Astrocyte of the spinal cord (primary cell): ENCODE results near the gene TMEM11.

ENCODE experiments used
- DNase-seq: peaks from one replicate; pipeline ENCODE4 v3.0.0; 2011; ENCODE audit warnings: low read depth, low spot score
- H3K4me3 ChIP-seq: 2 replicates; pipeline ENCODE4 v1.5.1; 2011; ENCODE audit warnings: low read depth, mild to moderate bottlenecking, low read length, moderate library complexity
- in situ Hi-C: cut with HindIII; loops from 2 replicates; pipeline ENCODE4 v1.10.0; 2017; ENCODE audit warnings: low sequenced_read_pairs
- TF ChIP-seq, protein P1 (sequence below): IDR thresholded peaks from 2 replicates; pipeline ENCODE4 v1.5.1; 2012; ENCODE audit warnings: low read depth, mild to moderate bottlenecking, low read length, inconsistent platforms

Gene TMEM11

DNA sequence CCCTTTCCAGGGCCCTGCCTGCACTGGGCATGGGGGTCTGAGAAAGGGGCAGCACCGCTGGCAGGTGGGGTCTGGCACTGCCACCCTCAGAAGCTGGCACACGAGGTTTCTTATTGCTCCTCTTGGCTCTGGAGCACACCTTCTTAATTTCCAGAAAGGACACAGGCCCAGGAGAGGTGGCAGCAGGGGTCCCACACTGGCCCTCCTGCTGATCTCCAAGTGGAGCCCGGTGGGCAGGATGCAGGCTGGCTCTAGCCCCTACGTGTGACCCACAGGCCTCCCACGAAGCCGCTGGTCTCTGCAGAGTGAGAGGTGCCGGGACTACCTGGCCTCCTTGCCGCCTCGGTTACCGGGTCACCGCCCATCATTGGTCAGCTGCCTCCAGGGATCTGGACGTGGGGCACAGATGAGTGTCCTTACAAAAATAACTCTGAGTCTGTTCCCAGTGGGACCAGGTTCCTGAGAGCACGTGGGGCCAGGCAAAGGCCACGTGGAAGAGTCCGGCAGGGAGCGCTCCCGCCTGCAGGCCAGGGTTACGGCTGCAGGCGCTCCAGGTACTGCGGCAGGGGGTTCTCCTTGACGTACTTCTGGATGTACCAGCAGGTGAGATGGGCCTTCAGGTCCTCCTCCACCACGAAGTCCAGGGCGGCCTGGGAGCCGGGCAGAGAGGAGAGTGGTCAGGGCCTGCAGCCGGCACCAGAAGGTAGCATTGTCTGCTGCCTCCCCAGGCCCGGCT is 29.0 kb upstream of the TMEM11 start:
- in situ Hi-C loops = no loop called here
- no peak overlapping the region for H3K4me3 ChIP-seq
- TF ChIP-seq, protein P1, sequence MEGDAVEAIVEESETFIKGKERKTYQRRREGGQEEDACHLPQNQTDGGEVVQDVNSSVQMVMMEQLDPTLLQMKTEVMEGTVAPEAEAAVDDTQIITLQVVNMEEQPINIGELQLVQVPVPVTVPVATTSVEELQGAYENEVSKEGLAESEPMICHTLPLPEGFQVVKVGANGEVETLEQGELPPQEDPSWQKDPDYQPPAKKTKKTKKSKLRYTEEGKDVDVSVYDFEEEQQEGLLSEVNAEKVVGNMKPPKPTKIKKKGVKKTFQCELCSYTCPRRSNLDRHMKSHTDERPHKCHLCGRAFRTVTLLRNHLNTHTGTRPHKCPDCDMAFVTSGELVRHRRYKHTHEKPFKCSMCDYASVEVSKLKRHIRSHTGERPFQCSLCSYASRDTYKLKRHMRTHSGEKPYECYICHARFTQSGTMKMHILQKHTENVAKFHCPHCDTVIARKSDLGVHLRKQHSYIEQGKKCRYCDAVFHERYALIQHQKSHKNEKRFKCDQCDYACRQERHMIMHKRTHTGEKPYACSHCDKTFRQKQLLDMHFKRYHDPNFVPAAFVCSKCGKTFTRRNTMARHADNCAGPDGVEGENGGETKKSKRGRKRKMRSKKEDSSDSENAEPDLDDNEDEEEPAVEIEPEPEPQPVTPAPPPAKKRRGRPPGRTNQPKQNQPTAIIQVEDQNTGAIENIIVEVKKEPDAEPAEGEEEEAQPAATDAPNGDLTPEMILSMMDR = no peak
- DNase-seq = no peak

DNA sequence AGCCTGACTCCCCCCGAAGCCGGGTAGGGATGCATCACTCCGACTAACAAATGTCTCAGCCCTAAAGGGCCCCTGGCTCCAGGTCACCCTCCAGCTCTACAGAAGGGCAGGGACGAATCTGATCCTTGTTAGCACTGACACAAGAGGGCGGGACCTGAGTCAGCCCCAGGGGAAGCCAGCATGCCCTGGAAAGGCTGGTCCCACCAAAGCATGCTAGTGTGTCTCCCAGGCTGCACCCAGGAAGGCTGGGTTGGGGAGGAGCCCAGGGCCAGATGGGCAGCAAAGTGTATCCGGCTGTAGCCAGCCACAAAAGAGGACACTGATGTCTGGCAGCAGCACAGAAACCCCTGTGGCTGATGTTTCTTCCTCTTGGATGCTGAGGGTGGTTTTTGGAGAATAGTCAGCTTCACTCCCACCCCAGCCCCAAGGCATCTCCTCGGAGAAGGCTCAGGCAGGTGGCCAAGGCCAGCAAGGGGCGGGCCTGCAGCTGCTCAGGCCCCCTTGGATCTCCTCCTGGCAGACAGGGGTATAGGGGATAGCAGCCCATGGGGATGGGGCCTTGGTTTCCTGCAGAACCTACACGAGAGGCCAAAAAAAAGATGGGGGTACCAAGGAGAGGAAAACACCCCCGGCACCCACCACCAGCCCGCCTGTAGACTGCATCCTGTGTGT is 28.2 kb upstream of the TMEM11 start:
- in situ Hi-C loops = no loop called here
- no peak overlapping the region for H3K4me3 ChIP-seq
- TF ChIP-seq, protein P1 = no peak
- no peak for DNase-seq

DNA sequence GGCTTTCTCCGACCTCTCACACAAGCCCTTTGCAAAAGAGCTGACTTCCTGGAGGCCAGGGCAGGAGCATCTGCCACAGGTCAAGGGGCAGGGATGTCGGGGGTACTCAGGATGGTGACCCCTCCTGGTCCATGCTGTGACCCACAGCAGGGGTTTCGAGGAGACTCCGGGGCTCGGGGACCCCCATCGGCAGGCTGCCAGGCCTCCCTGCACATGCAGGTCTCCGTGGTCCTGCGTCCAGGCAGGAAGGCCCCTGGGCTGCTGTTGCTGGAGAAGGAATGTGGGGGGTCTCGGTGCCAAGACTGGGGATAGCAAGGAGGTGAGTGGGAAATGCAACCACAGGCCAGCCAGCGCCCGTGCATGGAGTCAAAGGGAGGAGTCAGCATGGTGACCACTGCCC is 27.6 kb upstream of the TMEM11 start:
- no peak for DNase-seq
- no peak overlapping the region for H3K4me3 ChIP-seq

DNA sequence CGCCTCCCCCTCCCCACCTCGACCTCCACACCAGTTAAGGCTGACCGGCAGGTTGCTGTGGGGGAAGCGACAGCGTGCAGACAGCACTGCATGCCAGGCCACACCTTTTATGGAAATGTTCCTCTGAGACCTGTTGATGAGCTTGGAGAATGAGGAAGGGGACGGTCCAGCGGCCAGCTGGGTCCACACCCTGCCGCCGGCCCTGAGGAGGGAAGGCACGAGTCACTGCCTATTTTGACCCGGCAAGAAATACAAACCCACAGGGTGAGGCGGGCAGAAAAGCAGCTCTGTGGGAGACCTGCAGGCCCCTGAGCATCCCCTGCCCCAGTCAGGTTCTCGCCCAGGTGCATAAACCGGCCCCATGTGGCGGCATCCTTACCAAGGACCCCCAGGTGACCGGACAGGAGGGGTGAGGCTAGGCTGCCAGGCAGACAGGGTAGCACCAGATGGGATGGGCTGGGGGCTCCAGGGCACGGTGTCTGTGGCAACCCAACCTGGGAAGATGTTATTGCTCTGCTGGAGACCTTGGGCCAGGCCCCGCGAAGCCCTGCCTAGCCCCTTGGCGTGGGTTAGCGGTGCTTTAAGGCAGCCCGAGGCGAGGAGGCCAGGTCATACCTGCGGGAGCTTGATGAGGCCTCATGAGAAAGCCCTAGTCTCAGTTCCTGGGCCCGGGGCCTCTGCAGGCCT is 26.6 kb upstream of the TMEM11 start:
- TF ChIP-seq, protein P1 = no peak
- no peak overlapping the region for H3K4me3 ChIP-seq
- in situ Hi-C loops = no loop called here
- DNase-seq = no peak

More for the DNA sequence above, 27.6 kb upstream of the TMEM11 start:
- TF ChIP-seq, protein P1 = no peak
- in situ Hi-C loops = no loop called here

DNA sequence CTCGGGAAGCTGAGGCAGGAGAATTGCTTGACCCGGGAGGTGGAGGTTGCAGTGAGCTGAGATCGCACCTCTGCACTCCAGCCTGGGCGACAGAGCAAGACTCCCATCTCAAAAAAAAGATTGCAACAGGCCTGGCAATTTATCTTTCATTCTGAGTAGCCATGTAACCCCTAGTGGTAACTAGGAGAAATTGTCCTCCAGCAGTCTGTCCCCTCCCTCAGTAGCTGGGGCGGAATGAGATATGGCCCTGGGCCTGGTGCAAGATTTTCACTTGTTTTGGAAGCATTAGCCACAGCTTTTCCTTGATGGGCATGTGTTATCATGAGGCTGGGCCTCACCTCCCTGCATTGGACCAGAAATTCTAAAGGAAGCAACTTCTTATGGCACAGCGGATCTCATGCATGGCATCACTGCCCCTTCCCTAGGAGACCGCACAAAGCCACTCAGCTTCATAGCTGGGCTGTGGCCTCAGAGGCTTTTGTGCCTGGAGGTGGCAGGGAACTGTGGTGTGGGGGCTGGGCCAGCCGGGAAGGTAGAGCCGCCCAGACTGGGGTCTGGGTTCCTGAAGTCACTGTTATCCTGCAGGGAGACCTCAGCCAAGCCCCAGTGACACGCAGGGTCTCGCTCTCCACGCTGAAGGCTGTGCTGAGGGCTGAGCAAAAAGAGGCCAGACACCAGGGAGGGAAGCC is 25.9 kb upstream of the TMEM11 start:
- TF ChIP-seq, protein P1 = peak; percentile 60
- in situ Hi-C loops = no loop called here
- peak; percentile 26 for DNase-seq
- H3K4me3 ChIP-seq = no peak overlapping the region

DNA sequence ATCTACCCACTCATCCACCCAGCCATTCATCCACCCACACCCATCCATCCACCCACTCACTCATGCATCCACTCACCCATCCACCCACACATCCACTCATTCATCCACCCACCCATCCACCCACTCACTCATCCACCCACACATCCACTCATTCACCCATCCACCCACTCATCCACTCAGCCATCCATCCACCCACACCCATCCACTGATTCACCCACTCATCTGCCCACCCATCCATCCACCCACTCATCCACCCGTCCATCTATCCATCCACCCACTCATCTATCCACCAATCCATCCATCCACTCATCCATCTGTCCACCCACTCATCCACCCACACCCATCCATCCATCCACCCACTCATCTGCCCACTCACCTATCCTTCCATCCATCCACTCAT is 22.0 kb upstream of the TMEM11 start:
- TF ChIP-seq, protein P1 = no peak
- DNase-seq = no peak
- in situ Hi-C loops = no loop called here
- no peak overlapping the region for H3K4me3 ChIP-seq
